ENCODE measurements around the gene ANKRD65. TPM values are rescaled to one million over a fixed set of nuclear protein-coding genes. Genes with fewer than 3 reads are reported as not detected.

Gene ANKRD65
- total and polyA plus RNA-seq, 12 donors, result 0.22 to 3.4 (median 1.6) TPM

GRCh38 chr1:1432951-1433803 is 12.1 kb upstream of the ANKRD65 start:
- 60 to 83% (median 65%) methylated on average over 11 to 34 of the region's 34 CpGs for WGBS, 4 donors
- Histone ChIP-seq H3K27me3 (no peaks in the 10 kb centered on the region), H3K9me3 (replicated peaks in 1 of 3) (no peaks in the 10 kb centered on the region), H3K4me1 (replicated peaks in 1 of 2) (peaks cover 30 to 42% of the 10 kb centered on the region in 2 donors), H3K4me3 (no peak overlapping the region), H3K36me3 (replicated peaks in 1 of 2) (no peaks in the 10 kb centered on the region), H3K27ac (peak overlapping the region in 3 of 5 donors; percentile 16 to 80 (median 77))
- DNase-seq, result peak in 5 of 7 donors; percentile 39 to 68 (median 44)
- intact Hi-C loops (cut with DNase I), result no loop called here
- TF ChIP-seq CTCF (IDR thresholded peaks at IDR 0.05) (no peak), POLR2A (IDR thresholded peaks at IDR 0.05) (no peak)

GRCh38 chr1:1432274-1432950 is 11.3 kb upstream of the ANKRD65 start:
- intact Hi-C loops (cut with DNase I), result no loop called here
- H3K4me3 ChIP-seq, result no peak overlapping the region
- peaks cover 30 to 42% of the 10 kb centered on the region in 2 donors for H3K4me1 ChIP-seq (replicated peaks in 1 of 2)
- peak overlapping the region in 4 of 5 donors; percentile 26 to 80 (median 57) for H3K27ac ChIP-seq
- no peaks in the 10 kb centered on the region for H3K9me3 ChIP-seq (replicated peaks in 1 of 3)
- 70 to 79% (median 76%) methylated on average over 10 to 28 of the region's 28 CpGs for WGBS, 4 donors
- peak in 1 of 7 donors; percentile 19 for DNase-seq
- no peaks in the 10 kb centered on the region for H3K36me3 ChIP-seq (replicated peaks in 1 of 2)
- TF ChIP-seq POLR2A (IDR thresholded peaks at IDR 0.05) (no peak), CTCF (IDR thresholded peaks at IDR 0.05) (no peak)
- no peaks in the 10 kb centered on the region for H3K27me3 ChIP-seq

DNA sequence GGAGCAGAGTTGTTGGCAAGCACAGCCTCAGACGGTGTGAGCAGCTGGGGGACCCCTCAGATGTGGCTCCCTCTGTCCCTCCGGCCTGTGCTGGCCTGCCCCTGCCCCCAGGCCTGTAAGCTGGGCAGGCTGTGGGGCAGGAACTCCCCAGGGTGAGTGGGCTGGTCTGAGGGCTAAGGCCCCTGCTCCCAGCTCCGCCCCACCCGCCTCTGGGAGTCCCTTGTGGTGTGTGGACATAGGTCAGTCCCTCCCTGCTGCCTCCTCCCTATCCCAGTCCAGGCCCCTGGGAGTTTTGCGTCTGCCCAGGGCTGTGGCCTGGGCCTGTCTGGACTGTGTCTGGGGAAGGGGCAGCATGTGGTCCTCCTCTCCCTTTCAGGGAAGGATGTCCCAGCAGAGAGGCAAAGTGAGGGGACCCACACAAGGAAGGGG is 10.8 kb upstream of the ANKRD65 start:
- TF ChIP-seq POLR2A (IDR thresholded peaks at IDR 0.05) (no peak), CTCF (IDR thresholded peaks at IDR 0.05) (no peak)
- DNase-seq, result peak in 1 of 7 donors; percentile 33
- Histone ChIP-seq H3K36me3 (replicated peaks in 1 of 2) (no peaks in the 10 kb centered on the region), H3K4me1 (replicated peaks in 1 of 2) (peaks cover 30 to 42% of the 10 kb centered on the region in 2 donors), H3K9me3 (replicated peaks in 1 of 3) (no peaks in the 10 kb centered on the region), H3K27me3 (no peaks in the 10 kb centered on the region), H3K27ac (peak overlapping the region in 4 of 5 donors; percentile 26 to 80 (median 57)), H3K4me3 (no peak overlapping the region)
- 52 to 64% (median 59%) methylated on average over 4 to 5 of the region's 5 CpGs; no CpG with 5 or more reads in 1 of the 4 donors for WGBS, 4 donors
- intact Hi-C loops (cut with DNase I), result no loop called here
